Astrocyte (in vitro differentiated cells and primary cell): Measurements from ENCODE around the gene FETUB. TPM values are rescaled to one million over a fixed set of nuclear protein-coding genes. Genes with fewer than 3 reads are reported as not detected.

ENCODE experiments used
- DNase-seq: peaks from one replicate; pipeline ENCODE4 v3.0.0-alpha.2; 2010; ENCODE audit warnings: low read depth
- FAIRE-seq: peaks from 2 replicates; lab custom pipeline; 2011; peaks lifted over from hg19 to GRCh38; lab: Jason Lieb, UNC
- H2AFZ ChIP-seq: 2 replicates; pipeline ENCODE4 v1.6.0; 2012; ENCODE audit warnings: low read depth, low read length, inconsistent platforms
- H3K27ac ChIP-seq: 2 replicates; pipeline ENCODE4 v1.5.1; 2011; ENCODE audit warnings: low read depth, low read length, inconsistent platforms
- H3K27me3 ChIP-seq: 2 replicates; pipeline ENCODE4 v1.6.0; 2011; ENCODE audit warnings: low read length, inconsistent platforms; ENCODE audit not compliant: insufficient read depth
- H3K36me3 ChIP-seq: 2 replicates; pipeline ENCODE4 v1.5.1; 2011; ENCODE audit warnings: low read length, inconsistent platforms; ENCODE audit not compliant: insufficient read depth
- H3K4me1 ChIP-seq: 2 replicates; pipeline ENCODE4 v1.5.1; 2011; ENCODE audit warnings: low read length, inconsistent platforms; ENCODE audit not compliant: insufficient read depth
- H3K4me2 ChIP-seq: 2 replicates; pipeline ENCODE4 v1.6.0; 2012; ENCODE audit warnings: low read length, inconsistent platforms
- H3K4me3 ChIP-seq: 2 replicates; pipeline ENCODE4 v1.5.1; 2011; ENCODE audit warnings: low read depth, mild to moderate bottlenecking, low read length, inconsistent platforms; ENCODE audit not compliant: insufficient read depth
- H3K79me2 ChIP-seq: 2 replicates; pipeline ENCODE4 v1.6.0; 2012; ENCODE audit warnings: mild to moderate bottlenecking, low read length, inconsistent platforms; ENCODE audit not compliant: insufficient read depth
- H3K9ac ChIP-seq: 2 replicates; pipeline ENCODE4 v1.6.0; 2012; ENCODE audit warnings: mild to moderate bottlenecking, low read length, inconsistent platforms
- H3K9me3 ChIP-seq: 2 replicates; pipeline ENCODE4 v1.5.1; 2012; ENCODE audit warnings: low read depth, mild to moderate bottlenecking, low read length, inconsistent platforms; ENCODE audit not compliant: insufficient read depth
- H4K20me1 ChIP-seq: 2 replicates; pipeline ENCODE4 v1.6.0; 2012; ENCODE audit warnings: low read length, inconsistent platforms; ENCODE audit not compliant: insufficient read depth
- H3K27ac Mint-ChIP-seq: one replicate; pipeline ENCODE4 v1.8.0; 2021; ENCODE audit warnings: mild to moderate bottlenecking, mixed read lengths; ENCODE audit not compliant: unreplicated experiment
- H3K27me3 Mint-ChIP-seq: one replicate; pipeline ENCODE4 v1.8.0; 2021; ENCODE audit warnings: low read depth, mixed read lengths; ENCODE audit not compliant: unreplicated experiment
- H3K36me3 Mint-ChIP-seq: one replicate; pipeline ENCODE4 v1.8.0; 2021; ENCODE audit warnings: low read depth, mixed read lengths; ENCODE audit not compliant: unreplicated experiment
- H3K4me1 Mint-ChIP-seq: one replicate; pipeline ENCODE4 v1.8.0; 2021; ENCODE audit warnings: low read depth, mixed read lengths; ENCODE audit not compliant: unreplicated experiment
- H3K4me3 Mint-ChIP-seq: one replicate; pipeline ENCODE4 v1.8.0; 2021; ENCODE audit warnings: mild to moderate bottlenecking, moderate library complexity, mixed read lengths; ENCODE audit not compliant: unreplicated experiment
- H3K9me3 Mint-ChIP-seq: one replicate; pipeline ENCODE4 v1.8.0; 2021; ENCODE audit warnings: mild to moderate bottlenecking, mixed read lengths; ENCODE audit not compliant: unreplicated experiment
- CTCF ChIP-seq: IDR thresholded peaks from 2 replicates; pipeline ENCODE4 v1.5.1; 2011; ENCODE audit warnings: low read depth, mild to moderate bottlenecking, inconsistent platforms, low read length, moderate library complexity; ENCODE audit not compliant: insufficient read depth
- EZH2 ChIP-seq: IDR thresholded peaks from 2 replicates; pipeline ENCODE4 v1.6.1; 2012; ENCODE audit warnings: mild to moderate bottlenecking, low read length, inconsistent platforms; ENCODE audit not compliant: insufficient read depth
- total RNA-seq: library from RNA; stranded (reverse); gene quantifications from 2 replicates; pipeline ENCODE4 v1.2.1, GENCODE V29; 2021

The FETUB gene
- total RNA-seq, 1 donor from 2014 or later = not detected

GRCh38 chr3:186646106-186646505 is 5.9 kb downstream of the FETUB start:
- H3K4me3 Mint-ChIP-seq = no peak overlapping the region
- DNase-seq (no peak), FAIRE-seq (no peak)
- H3K4me2 ChIP-seq = no peak overlapping the region
- no peak overlapping the region for H3K27ac Mint-ChIP-seq
- peaks cover 5% of the 10 kb centered on the region for H3K27me3 ChIP-seq
- no peaks in the 10 kb centered on the region for H3K36me3 Mint-ChIP-seq
- H3K4me3 ChIP-seq = no peak overlapping the region
- H3K27me3 Mint-ChIP-seq = peaks cover 2% of the 10 kb centered on the region
- no peaks in the 10 kb centered on the region for H3K79me2 ChIP-seq
- no peak overlapping the region for H3K9ac ChIP-seq
- no peak overlapping the region for H3K27ac ChIP-seq
- TF ChIP-seq CTCF = no peak
- TF ChIP-seq EZH2 = no peak
- peaks cover 3% of the 10 kb centered on the region for H3K4me1 Mint-ChIP-seq
- H3K9me3 Mint-ChIP-seq = no peaks in the 10 kb centered on the region
- no peaks in the 10 kb centered on the region for H3K9me3 ChIP-seq
- no peaks in the 10 kb centered on the region for H3K36me3 ChIP-seq
- H4K20me1 ChIP-seq = no peaks in the 10 kb centered on the region
- no peaks in the 10 kb centered on the region for H3K4me1 ChIP-seq
- H2AFZ ChIP-seq = no peak overlapping the region

GRCh38 chr3:186646841-186647240 is 6.6 kb downstream of the FETUB start:
- Histone ChIP-seq H3K4me2 (no peak overlapping the region), H3K27me3 (peaks cover 5% of the 10 kb centered on the region), H3K79me2 (no peaks in the 10 kb centered on the region), H4K20me1 (no peaks in the 10 kb centered on the region), H3K4me1 (no peaks in the 10 kb centered on the region), H3K9ac (no peak overlapping the region), H3K4me3 (no peak overlapping the region), H2AFZ (no peak overlapping the region), H3K36me3 (no peaks in the 10 kb centered on the region), H3K27ac (no peak overlapping the region), H3K9me3 (no peaks in the 10 kb centered on the region)
- DNase-seq = no peak
- FAIRE-seq = no peak
- no peaks in the 10 kb centered on the region for H3K4me1 Mint-ChIP-seq
- H3K36me3 Mint-ChIP-seq = no peaks in the 10 kb centered on the region
- no peak overlapping the region for H3K4me3 Mint-ChIP-seq
- H3K27me3 Mint-ChIP-seq = peaks cover 4% of the 10 kb centered on the region
- TF ChIP-seq EZH2 (no peak), CTCF (no peak)
- H3K27ac Mint-ChIP-seq = no peak overlapping the region
- H3K9me3 Mint-ChIP-seq = no peaks in the 10 kb centered on the region

- Histone ChIP-seq H3K27ac (no peak overlapping the region), H3K9me3 (no peaks in the 10 kb centered on the region), H3K27me3 (peaks cover 5% of the 10 kb centered on the region), H3K4me3 (no peak overlapping the region), H3K36me3 (no peaks in the 10 kb centered on the region), H4K20me1 (no peaks in the 10 kb centered on the region), H2AFZ (no peak overlapping the region), H3K9ac (no peak overlapping the region), H3K79me2 (no peaks in the 10 kb centered on the region), H3K4me1 (no peaks in the 10 kb centered on the region), H3K4me2 (no peak overlapping the region)
- no peak overlapping the region for H3K4me3 Mint-ChIP-seq
- H3K27ac Mint-ChIP-seq = no peak overlapping the region
- H3K27me3 Mint-ChIP-seq = peaks cover 4% of the 10 kb centered on the region
- no peak for DNase-seq
- FAIRE-seq = no peak
- no peaks in the 10 kb centered on the region for H3K4me1 Mint-ChIP-seq
- H3K36me3 Mint-ChIP-seq = no peaks in the 10 kb centered on the region
- TF ChIP-seq CTCF = no peak
- no peak for TF ChIP-seq EZH2
- peaks cover 2% of the 10 kb centered on the region for H3K9me3 Mint-ChIP-seq
These were observed 8.7 kb downstream of the FETUB start for GRCh38 chr3:186648851-186649250.
